Measurements from ENCODE around the gene DIPK1C.

DNA sequence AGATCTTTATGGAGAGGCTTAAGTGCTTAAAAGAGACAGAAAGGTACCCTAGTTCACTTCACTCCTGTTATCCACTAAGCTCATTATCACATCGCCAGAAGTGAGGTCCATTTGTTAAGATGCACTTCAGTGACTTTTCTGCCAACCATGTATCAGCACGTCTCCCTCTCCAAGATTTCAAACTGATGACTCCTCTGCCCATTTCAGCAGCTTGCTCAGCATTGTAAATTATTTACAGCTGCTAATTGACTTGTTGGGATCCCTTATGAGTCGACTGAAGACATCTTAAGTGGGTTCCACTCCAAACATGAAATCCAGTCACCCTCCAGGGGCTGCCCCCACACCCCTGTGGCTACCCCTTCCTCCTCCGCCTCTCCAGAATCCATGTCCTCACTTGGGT lies 37.3 kb downstream of the DIPK1C start:
- TF ChIP-seq POLR2A (IDR thresholded peaks at IDR 0.05; ENCODE audit: low read depth, low read length) (no peak), CREB1 (IDR thresholded peaks at IDR 0.05; ENCODE audit: low read depth) (no peak)
